Activated T-helper 1 cell treated with anti-CD3 and anti-CD28 coated beads, Interleukin-12 subunit alpha, Interleukin-12 subunit beta, Interleukin-2, Interleukin-4 antibody, amounts not matched to agents 30 ng/mL and 10 ng/mL and 1 ng/mL, durations not matched to agents 14 hours and 24 hours and 36 hours (primary cell): ENCODE measurements around the gene ZFYVE16. TPM values are rescaled to one million over a fixed set of nuclear protein-coding genes. Genes with fewer than 3 reads are reported as not detected.
"Not testable (repeated sequence)": the region's sequence is repeated elsewhere in the genome, so short reads cannot be mapped to it uniquely, and the experiment has no call there.

Source experiments
- DNase-seq: peaks from one replicate; pipeline ENCODE4 v3.0.0; 2021; ENCODE audit warnings: low spot score
- H3K27ac Mint-ChIP-seq: one replicate; pipeline ENCODE4 v1.8.0; 2021; ENCODE audit warnings: mild to moderate bottlenecking, mixed read lengths
- H3K27me3 Mint-ChIP-seq: one replicate; pipeline ENCODE4 v1.8.0; 2022; ENCODE audit warnings: mild to moderate bottlenecking, moderate library complexity, mixed read lengths; ENCODE audit not compliant: insufficient read depth
- H3K36me3 Mint-ChIP-seq: one replicate; pipeline ENCODE4 v1.8.0; 2021; ENCODE audit warnings: low read depth, mixed read lengths
- H3K4me1 Mint-ChIP-seq: one replicate; pipeline ENCODE4 v1.8.0; 2021; ENCODE audit warnings: low read depth, mixed read lengths
- H3K4me3 Mint-ChIP-seq: one replicate; pipeline ENCODE4 v1.8.0; 2021; ENCODE audit warnings: mild to moderate bottlenecking, moderate library complexity, mixed read lengths
- H3K9me3 Mint-ChIP-seq: one replicate; pipeline ENCODE4 v1.8.0; 2021; ENCODE audit warnings: mixed read lengths
- intact Hi-C: fragments of 100-400 bp; cut with micrococcal nuclease; formaldehyde crosslinking; loops from one replicate; pipeline ENCODE4 v1.15.1; 2024
- total RNA-seq: library from RNA; stranded (reverse); gene quantifications from 2 replicates; pipeline ENCODE4 v1.2.3, GENCODE V29; 2022

Gene ZFYVE16
- total RNA-seq, 1 donor from 2014 or later: 10.3 TPM

GRCh38 chr5:80390413-80390812 lies 17.5 kb upstream of the ZFYVE16 start:
- H3K27ac Mint-ChIP-seq, H3K4me3 Mint-ChIP-seq, H3K4me1 Mint-ChIP-seq: not testable (repeated sequence)

GRCh38 chr5:80391267-80391666 lies 16.6 kb upstream of the ZFYVE16 start:
- H3K4me1 Mint-ChIP-seq, DNase-seq, H3K4me3 Mint-ChIP-seq, intact Hi-C loops, H3K27ac Mint-ChIP-seq, H3K36me3 Mint-ChIP-seq, H3K9me3 Mint-ChIP-seq: not testable (repeated sequence)
- H3K27me3 Mint-ChIP-seq: peaks cover 13% of the 10 kb centered on the region

More at GRCh38 chr5:80390413-80390812, 17.5 kb upstream of the ZFYVE16 start:
- DNase-seq, H3K9me3 Mint-ChIP-seq, intact Hi-C loops, H3K36me3 Mint-ChIP-seq: not testable (repeated sequence)
- peaks cover 14% of the 10 kb centered on the region for H3K27me3 Mint-ChIP-seq

GRCh38 chr5:80399526-80400239 lies 8.2 kb upstream of the ZFYVE16 start:
- no peak for DNase-seq
- Mint-ChIP-seq H3K27ac (no peak overlapping the region), H3K9me3 (no peaks in the 10 kb centered on the region), H3K27me3 (peaks cover 3% of the 10 kb centered on the region), H3K36me3 (no peaks in the 10 kb centered on the region), H3K4me1 (no peaks in the 10 kb centered on the region), H3K4me3 (no peak overlapping the region)
- intact Hi-C loops: no loop called here

GRCh38 chr5:80400368-80400767 lies 7.5 kb upstream of the ZFYVE16 start:
- H3K4me1 Mint-ChIP-seq: not testable (repeated sequence)

GRCh38 chr5:80403782-80404181 lies 4.1 kb upstream of the ZFYVE16 start:
- no peak overlapping the region for H3K4me3 Mint-ChIP-seq
- DNase-seq: no peak
- no peak overlapping the region for H3K27ac Mint-ChIP-seq
- H3K36me3 Mint-ChIP-seq: no peaks in the 10 kb centered on the region
- H3K4me1 Mint-ChIP-seq: peaks cover 11% of the 10 kb centered on the region
- peaks cover 2% of the 10 kb centered on the region for H3K27me3 Mint-ChIP-seq
- intact Hi-C loops: no loop called here
- H3K9me3 Mint-ChIP-seq: no peaks in the 10 kb centered on the region

More at GRCh38 chr5:80400368-80400767, 7.5 kb upstream of the ZFYVE16 start:
- H3K9me3 Mint-ChIP-seq, H3K36me3 Mint-ChIP-seq, H3K27ac Mint-ChIP-seq, intact Hi-C loops, H3K4me3 Mint-ChIP-seq, H3K27me3 Mint-ChIP-seq, DNase-seq: not testable (repeated sequence)

DNA sequence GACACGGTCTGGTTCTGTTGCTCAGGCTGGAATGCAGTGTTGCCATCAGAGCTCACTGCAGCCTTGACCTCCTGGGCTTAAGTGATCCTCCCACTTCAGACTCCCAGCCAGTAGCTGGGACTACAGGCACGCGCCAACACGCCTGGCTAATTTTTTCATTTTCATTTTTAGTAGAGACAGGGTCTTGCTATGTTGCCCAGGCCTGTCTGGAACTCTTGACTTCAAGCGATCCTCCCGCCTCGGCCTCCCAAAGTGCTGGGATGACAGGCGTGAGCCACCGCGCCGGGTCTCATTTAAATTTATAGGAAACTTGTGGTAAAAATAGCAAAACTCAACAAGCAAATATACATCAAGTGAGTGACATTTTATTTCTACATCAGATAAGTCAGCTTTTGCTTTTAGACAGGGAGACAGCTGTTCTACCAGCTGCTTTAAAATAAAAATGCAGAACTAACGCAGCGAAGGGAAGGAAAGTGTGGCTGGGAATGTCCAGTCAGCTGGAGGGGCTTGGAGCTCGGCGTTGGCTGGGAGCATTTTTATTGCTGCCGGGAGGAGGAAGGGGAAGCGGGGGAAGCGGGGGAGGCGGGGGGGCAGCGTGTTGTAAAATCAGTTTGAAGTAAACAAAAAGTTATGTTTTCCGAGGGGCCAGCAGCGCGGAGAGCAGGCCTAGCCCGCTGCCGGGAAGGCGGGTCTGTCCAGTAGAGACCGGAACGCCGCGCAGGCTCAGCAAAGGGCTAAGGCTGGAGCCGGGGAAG lies 707 bp upstream of the ZFYVE16 start:
- Mint-ChIP-seq H3K9me3 (no peaks in the 10 kb centered on the region), H3K4me3 (peak overlapping the region; percentile 96), H3K36me3 (peaks cover 1% of the 10 kb centered on the region), H3K4me1 (peaks cover 25% of the 10 kb centered on the region), H3K27ac (peak overlapping the region; percentile 100), H3K27me3 (peaks cover 8% of the 10 kb centered on the region)
- DNase-seq: no peak
- intact Hi-C loops: loop anchor here (1.0 to 5.0 kb wide), 11 partner anchors 75 to 1170 kb away; partner anchors contain the start of genes JMY, SERINC5 and TENT2

DNA sequence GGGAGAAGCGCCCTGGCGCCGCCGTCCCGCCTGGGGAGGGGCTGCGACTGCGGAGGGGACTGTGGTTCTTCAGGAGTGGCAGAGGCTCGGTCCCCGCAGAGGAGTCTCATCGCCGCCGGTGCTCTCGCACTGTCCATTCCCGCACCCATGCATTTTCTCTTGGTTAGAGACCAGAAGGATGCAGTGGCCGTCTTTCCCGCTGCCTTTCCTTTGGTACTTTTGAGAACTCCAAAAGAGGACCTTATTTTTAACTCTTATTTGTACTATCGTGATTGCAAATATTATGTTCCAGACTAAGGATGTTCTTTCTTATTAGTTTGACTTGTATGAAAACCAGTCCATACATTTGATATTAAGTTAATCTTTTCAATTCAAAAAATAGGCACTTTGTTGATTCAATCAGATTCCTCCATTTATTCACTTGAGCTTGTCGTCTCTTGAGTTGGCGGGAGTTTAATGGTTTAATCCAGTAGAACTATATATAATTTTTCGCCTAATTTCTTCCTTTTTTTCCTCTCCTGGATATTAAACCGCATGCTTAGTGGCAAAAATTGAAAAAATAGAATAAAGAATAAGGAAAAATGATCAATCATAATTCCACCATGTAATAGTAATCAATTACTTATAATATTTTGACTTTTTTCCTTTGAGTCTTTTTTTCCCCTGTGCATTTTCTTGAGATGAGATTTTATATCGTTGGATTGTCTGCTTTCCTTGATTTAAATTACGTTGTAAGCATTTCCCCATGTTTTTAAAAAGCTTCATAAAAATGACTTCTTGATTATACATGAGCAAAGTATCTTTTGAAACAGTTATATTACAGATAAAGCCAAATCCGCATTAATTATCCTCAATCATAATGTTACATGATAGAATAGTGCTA lies 861 bp downstream of the ZFYVE16 start:
- intact Hi-C loops: loop anchor here (1.0 to 5.0 kb wide), 8 partner anchors 74 to 1171 kb away; partner anchors contain the start of genes JMY and SERINC5
- H3K27me3 Mint-ChIP-seq: peaks cover 6% of the 10 kb centered on the region
- peak; percentile 34 for DNase-seq
- H3K27ac Mint-ChIP-seq: peak overlapping the region; percentile 23
- peak overlapping the region; percentile 96 for H3K4me3 Mint-ChIP-seq
- peaks cover 1% of the 10 kb centered on the region for H3K36me3 Mint-ChIP-seq
- H3K4me1 Mint-ChIP-seq: peaks cover 25% of the 10 kb centered on the region
- no peaks in the 10 kb centered on the region for H3K9me3 Mint-ChIP-seq

DNA sequence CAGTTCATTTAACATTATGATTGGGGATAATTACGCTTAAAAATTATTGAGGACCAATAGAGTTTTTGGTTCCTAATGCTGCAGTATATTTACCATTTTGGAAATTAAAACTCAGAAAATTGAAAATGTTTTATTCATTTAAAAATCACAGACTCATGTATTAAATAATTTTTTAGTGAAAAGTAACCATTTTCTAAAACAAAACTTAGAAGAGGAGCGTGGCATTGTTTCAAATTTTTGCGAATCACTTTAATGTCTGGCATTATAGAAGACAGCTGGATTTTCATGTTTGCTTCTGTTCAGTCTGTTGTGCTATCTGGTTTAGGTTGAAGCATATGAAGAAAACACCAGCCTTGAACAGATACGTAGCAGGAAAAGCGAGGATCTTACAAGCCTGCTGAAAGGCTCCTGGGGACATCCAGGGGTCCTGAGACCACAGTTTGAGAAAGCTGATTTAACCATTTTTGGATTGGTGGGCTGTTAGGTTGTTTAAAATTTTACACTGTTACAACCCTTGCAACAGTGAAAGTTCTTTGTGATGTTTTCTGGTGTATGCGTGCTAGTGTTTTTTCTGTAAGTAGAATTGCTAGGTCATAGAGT lies 1.6 kb downstream of the ZFYVE16 start:
- Mint-ChIP-seq H3K27me3 (peaks cover 6% of the 10 kb centered on the region), H3K4me3 (peak overlapping the region; percentile 96)

GRCh38 chr5:80411589-80412219 lies 3.8 kb downstream of the ZFYVE16 start:
- Mint-ChIP-seq H3K27me3 (peaks cover 6% of the 10 kb centered on the region), H3K4me1 (peaks cover 25% of the 10 kb centered on the region), H3K36me3 (peaks cover 3% of the 10 kb centered on the region), H3K9me3 (no peaks in the 10 kb centered on the region), H3K4me3 (no peak overlapping the region), H3K27ac (no peak overlapping the region)
- no peak for DNase-seq
- intact Hi-C loops: no loop called here

More for the DNA sequence above, 1.6 kb downstream of the ZFYVE16 start:
- H3K9me3 Mint-ChIP-seq: no peaks in the 10 kb centered on the region
- no peak overlapping the region for H3K27ac Mint-ChIP-seq
- no peak for DNase-seq
- H3K36me3 Mint-ChIP-seq: peaks cover 3% of the 10 kb centered on the region
- peaks cover 25% of the 10 kb centered on the region for H3K4me1 Mint-ChIP-seq
- intact Hi-C loops: loop anchor here (5.0 kb wide), 7 partner anchors 73 to 1172 kb away; partner anchors contain the start of genes JMY and SERINC5

DNA sequence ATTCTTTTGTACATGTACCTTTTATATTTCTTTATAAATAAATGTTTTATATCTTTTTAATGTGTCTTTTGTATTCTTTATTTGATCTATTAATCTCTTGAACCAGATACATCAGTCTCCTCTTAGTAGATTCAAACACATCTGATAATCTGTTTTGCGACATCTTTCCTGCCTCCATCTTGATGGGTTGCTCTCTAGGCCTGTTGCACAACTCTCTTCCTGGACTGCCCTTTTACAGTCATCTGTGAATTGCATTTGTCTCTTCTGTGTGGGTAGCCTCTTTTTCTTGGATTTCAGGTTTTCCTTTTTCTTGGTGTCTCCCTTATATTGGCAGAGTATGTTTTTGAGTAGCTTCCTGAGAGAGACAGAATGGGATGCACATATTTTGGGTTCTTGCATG lies 6.2 kb downstream of the ZFYVE16 start:
- Mint-ChIP-seq H3K4me3 (no peak overlapping the region), H3K27me3 (peaks cover 6% of the 10 kb centered on the region), H3K36me3 (peaks cover 3% of the 10 kb centered on the region), H3K9me3 (no peaks in the 10 kb centered on the region), H3K27ac (no peak overlapping the region), H3K4me1 (peaks cover 11% of the 10 kb centered on the region)
- no peak for DNase-seq
- intact Hi-C loops: no loop called here

- Mint-ChIP-seq H3K27ac (no peak overlapping the region), H3K27me3 (no peaks in the 10 kb centered on the region), H3K36me3 (peaks cover 2% of the 10 kb centered on the region), H3K4me1 (no peaks in the 10 kb centered on the region), H3K4me3 (no peak overlapping the region), H3K9me3 (peaks cover 6% of the 10 kb centered on the region)
- DNase-seq: no peak
- intact Hi-C loops: no loop called here
Observed at GRCh38 chr5:80417973-80418372, 10.1 kb downstream of the ZFYVE16 start.

- H3K4me1 Mint-ChIP-seq, H3K27me3 Mint-ChIP-seq, H3K27ac Mint-ChIP-seq, DNase-seq, intact Hi-C loops, H3K36me3 Mint-ChIP-seq, H3K4me3 Mint-ChIP-seq: not testable (repeated sequence)
- peaks cover 17% of the 10 kb centered on the region for H3K9me3 Mint-ChIP-seq
Observed at GRCh38 chr5:80424365-80424764, 16.5 kb downstream of the ZFYVE16 start.
